ENCODE measurements around the gene AKT2. TPM values are rescaled to one million over a fixed set of nuclear protein-coding genes. Genes with fewer than 3 reads are reported as not detected.
A peak's percentile ranks its signal among the peaks of the same experiment; 100 is the strongest.

AKT2 gene
- total RNA-seq, 1 donor from 2014 or later: 103 TPM

DNA sequence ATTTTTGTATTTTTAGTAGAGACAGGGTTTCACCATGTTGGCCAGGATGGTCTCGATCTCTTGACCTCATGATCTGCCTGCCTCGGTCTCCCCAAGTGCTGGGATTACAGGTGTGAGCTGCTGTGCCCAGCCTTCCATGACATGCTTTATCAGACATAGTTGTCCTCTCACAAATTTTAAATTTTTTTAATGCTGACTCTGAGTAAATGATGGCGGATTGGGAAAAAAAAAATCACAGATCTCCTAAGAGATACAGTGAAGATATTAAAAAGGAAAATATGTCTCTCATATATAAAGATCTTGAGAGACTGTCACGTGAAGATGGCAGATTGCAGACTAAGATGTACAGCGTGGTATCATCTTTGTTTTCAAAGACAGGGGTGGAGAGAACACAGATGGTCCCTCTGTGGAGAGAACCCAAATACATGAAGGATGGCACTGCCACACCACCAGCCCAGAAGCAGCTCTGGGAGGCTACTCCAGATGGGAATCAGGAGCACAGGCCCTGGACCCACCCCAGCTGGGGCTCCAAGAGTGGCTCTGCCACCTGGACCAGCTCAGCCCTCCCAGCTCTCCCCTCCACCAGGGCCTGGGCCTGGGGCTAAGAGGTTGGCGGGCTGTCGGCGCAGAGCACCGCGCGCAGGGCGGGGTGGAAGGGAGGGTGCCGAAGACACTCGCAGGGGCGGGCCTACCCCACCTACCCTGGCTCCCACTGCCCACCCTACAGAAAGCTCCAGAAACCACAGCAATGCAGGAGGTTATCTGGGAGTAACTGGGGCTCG lies 38.7 kb downstream of the AKT2 start:
- ATAC-seq (no peak), DNase-seq (no peak)
- H3K4me3 ChIP-seq: no peak overlapping the region
- TF ChIP-seq, protein P1, sequence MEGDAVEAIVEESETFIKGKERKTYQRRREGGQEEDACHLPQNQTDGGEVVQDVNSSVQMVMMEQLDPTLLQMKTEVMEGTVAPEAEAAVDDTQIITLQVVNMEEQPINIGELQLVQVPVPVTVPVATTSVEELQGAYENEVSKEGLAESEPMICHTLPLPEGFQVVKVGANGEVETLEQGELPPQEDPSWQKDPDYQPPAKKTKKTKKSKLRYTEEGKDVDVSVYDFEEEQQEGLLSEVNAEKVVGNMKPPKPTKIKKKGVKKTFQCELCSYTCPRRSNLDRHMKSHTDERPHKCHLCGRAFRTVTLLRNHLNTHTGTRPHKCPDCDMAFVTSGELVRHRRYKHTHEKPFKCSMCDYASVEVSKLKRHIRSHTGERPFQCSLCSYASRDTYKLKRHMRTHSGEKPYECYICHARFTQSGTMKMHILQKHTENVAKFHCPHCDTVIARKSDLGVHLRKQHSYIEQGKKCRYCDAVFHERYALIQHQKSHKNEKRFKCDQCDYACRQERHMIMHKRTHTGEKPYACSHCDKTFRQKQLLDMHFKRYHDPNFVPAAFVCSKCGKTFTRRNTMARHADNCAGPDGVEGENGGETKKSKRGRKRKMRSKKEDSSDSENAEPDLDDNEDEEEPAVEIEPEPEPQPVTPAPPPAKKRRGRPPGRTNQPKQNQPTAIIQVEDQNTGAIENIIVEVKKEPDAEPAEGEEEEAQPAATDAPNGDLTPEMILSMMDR (IDR thresholded peaks at IDR 0.05): no peak
- H3K27me3 ChIP-seq: no peaks in the 10 kb centered on the region
- intact Hi-C loops (cut with DNase I): no loop called here
- no peaks in the 10 kb centered on the region for H3K36me3 ChIP-seq
- H3K4me1 ChIP-seq: peaks cover 25% of the 10 kb centered on the region
- H3K27ac ChIP-seq: no peak overlapping the region
- no peaks in the 10 kb centered on the region for H3K9me3 ChIP-seq

DNA sequence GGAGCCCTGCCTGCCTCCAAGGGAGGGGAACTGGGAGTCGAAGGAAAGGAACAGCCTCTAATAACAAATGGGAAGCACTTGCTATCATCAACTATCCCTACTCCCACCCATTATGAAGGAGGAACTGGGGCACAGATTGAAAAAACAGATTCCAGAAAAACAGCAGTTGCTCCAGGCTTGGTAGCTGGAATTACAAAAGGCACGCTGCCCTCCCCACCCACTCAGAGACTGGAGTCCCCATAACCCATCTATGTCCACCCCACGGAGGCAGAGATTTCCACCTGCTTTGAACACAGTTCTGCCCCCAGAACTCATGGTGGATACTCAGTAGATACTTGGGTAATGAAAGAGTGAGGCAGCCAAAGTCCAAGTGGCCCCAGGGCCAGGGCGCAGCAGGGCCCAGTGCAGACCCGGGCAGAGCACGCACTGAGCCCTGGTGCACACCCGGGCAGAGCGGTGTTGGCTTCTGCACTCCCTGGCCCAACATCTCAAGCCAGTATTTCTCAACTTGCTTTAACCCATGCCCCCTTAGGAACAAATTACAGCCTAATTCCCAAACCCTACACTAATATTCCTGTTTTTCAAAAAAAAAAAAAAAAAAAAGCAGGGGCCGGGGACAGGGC lies 39.5 kb downstream of the AKT2 start:
- ATAC-seq (no peak), DNase-seq (no peak)
- Histone ChIP-seq H3K27ac (no peak overlapping the region), H3K27me3 (no peaks in the 10 kb centered on the region), H3K9me3 (no peaks in the 10 kb centered on the region), H3K4me1 (peaks cover 25% of the 10 kb centered on the region), H3K36me3 (peaks cover 7% of the 10 kb centered on the region), H3K4me3 (no peak overlapping the region)
- TF ChIP-seq, protein P1 (IDR thresholded peaks at IDR 0.05): no peak
- intact Hi-C loops (cut with DNase I): no loop called here

DNA sequence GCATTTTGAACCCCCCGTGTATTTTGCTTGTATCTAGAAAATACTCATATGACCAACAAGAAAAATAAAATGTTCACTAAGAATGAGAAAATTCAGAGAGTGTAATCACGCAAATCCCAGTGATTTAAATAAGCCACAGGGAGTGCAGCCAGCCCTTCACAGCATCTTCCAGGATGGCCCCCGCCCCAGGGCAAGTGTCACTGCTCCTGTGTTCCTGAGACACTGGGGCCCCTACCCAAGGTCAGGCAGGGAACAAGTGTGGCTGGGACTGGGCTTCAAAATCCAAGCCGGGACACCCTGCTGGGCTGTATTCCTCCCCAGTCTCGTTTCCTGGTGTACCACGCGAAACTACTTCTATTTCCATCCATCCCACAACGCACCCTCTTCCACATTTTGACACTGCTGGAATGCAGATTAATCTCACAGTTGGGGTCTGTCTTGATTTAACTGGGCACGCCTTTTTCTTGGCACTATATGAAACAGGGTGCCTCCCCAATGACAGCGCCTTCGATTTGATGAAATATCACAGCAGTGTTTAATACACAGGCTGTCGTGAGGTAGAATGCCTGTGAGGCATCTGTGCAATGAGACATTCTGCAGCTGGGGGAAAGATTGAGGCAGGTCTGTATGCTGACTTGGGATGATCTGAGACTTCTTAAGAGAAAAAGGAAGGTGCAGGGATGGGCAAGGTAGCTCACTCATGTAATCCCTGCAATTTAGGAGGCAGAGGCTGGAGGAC lies 40.4 kb downstream of the AKT2 start:
- H3K9me3 ChIP-seq: no peaks in the 10 kb centered on the region
- DNase-seq: no peak
- TF ChIP-seq, protein P1 (IDR thresholded peaks at IDR 0.05): no peak
- H3K27ac ChIP-seq: no peak overlapping the region
- ATAC-seq: no peak
- intact Hi-C loops (cut with DNase I): no loop called here
- no peak overlapping the region for H3K4me3 ChIP-seq
- no peaks in the 10 kb centered on the region for H3K27me3 ChIP-seq
- peaks cover 16% of the 10 kb centered on the region for H3K36me3 ChIP-seq
- H3K4me1 ChIP-seq: peaks cover 25% of the 10 kb centered on the region

DNA sequence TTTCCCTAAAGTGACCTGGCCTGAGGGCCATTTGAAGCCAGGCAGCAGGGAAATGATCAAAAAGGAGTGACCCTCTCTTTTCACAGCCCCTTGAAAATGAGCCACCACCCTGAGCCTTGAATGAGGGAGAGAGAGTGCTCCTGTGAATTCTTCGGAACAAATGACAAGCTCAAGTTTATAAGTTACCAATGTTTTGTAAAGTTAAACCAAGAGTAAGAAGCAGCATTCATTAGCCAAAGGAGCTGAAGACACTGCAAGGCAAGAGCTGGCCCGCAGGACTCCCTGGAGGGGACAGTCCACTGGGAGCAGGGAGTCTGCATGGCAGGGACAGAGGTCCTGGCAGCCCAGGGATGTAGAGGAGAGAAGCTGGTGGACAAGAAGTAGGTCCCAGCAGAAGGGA lies 42.0 kb downstream of the AKT2 start:
- Histone ChIP-seq H3K4me3 (no peak overlapping the region), H3K9me3 (no peaks in the 10 kb centered on the region), H3K4me1 (peaks cover 25% of the 10 kb centered on the region), H3K27ac (no peak overlapping the region), H3K27me3 (no peaks in the 10 kb centered on the region), H3K36me3 (peaks cover 31% of the 10 kb centered on the region)
- intact Hi-C loops (cut with DNase I): no loop called here
- DNase-seq: no peak
- TF ChIP-seq, protein P1 (IDR thresholded peaks at IDR 0.05): no peak
- ATAC-seq: no peak

DNA sequence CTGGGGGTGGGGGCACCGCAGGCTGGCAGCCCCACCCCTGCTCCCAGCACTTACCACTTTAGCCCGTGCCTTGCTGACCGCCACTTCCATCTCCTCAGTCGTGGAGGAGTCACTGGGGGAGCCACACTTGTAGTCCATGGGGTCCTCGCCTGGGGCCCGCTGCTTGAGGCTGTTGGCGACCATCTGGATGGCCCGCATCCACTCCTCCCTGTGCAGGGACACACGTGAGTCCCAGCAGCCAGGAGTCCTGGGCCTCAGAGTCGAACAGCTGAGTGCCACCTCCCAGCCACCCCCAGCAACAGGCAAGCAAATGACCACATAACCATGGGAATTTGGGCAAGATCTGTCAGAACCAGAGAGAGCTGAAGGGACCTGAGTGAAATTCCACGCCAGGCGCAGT lies 42.7 kb downstream of the AKT2 start:
- Histone ChIP-seq H3K36me3 (peaks cover 37% of the 10 kb centered on the region), H3K9me3 (no peaks in the 10 kb centered on the region), H3K4me3 (no peak overlapping the region), H3K4me1 (peaks cover 25% of the 10 kb centered on the region), H3K27ac (peak overlapping the region; percentile 55), H3K27me3 (no peaks in the 10 kb centered on the region)
- TF ChIP-seq, protein P1 (IDR thresholded peaks at IDR 0.05): no peak
- intact Hi-C loops (cut with DNase I): no loop called here
- no peak for DNase-seq
- no peak for ATAC-seq
